ENCODE measurements around the gene TTC7B. TPM values are rescaled to one million over a fixed set of nuclear protein-coding genes. Genes with fewer than 3 reads are reported as not detected.
A peak's percentile ranks its signal among the peaks of the same experiment; 100 is the strongest.

Gene TTC7B
- total RNA-seq, 1 donor from 2014 or later, result 2.4 TPM

GRCh38 chr14:90698379-90698869, 117.8 kb downstream of the TTC7B start:
- DNase-seq, result no peak
- Mint-ChIP-seq H3K9me3 (no peaks in the 10 kb centered on the region), H3K4me3 (no peak overlapping the region), H3K27ac (no peak overlapping the region), H3K36me3 (ENCODE audit: low read depth) (no peaks in the 10 kb centered on the region), H3K4me1 (peaks cover 5% of the 10 kb centered on the region), H3K27me3 (no peaks in the 10 kb centered on the region)
- intact Hi-C loops (cut with micrococcal nuclease), result loop anchor here (5.0 to 10.0 kb wide), 3 partner anchors 41 to 164 kb away; no protein-coding TSS in a partner anchor

DNA sequence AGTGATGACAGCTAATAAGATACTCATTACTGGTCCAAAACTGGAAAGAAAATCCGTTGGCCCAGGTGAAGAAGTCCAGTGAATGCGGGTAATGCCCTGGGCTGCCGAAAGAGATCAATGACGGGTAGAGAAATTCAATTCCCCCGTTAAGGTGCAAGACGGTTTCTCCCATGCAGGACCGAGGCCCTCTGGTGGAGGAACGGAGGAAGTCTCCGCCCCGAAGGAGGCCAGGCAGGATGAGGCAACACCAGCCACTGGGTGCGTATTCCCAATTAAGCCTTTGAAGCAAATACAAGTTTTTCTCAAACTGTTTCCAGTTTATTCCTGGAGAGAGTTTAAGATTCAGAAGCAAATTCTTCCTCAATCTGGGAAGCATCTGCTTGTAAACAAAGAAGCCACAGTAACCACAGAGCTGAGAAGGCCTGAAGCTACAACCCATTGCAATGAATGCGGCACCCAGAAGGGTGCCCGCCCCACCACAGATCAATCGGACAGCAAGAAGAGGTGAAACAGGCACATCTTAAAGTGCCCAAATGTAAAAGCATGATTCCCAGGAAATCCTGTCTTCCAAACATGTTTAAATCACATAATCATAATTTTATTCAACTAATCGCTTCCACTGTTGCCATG, 118.5 kb downstream of the TTC7B start:
- intact Hi-C loops (cut with micrococcal nuclease), result loop anchor here (1.0 to 10.0 kb wide), 5 partner anchors 40 to 397 kb away; no protein-coding TSS in a partner anchor
- Mint-ChIP-seq H3K27ac (no peak overlapping the region), H3K27me3 (no peaks in the 10 kb centered on the region), H3K9me3 (no peaks in the 10 kb centered on the region), H3K4me3 (no peak overlapping the region), H3K36me3 (ENCODE audit: low read depth) (no peaks in the 10 kb centered on the region), H3K4me1 (peaks cover 5% of the 10 kb centered on the region)
- DNase-seq, result peak; percentile 92

- Mint-ChIP-seq H3K4me1 (peaks cover 5% of the 10 kb centered on the region), H3K36me3 (ENCODE audit: low read depth) (no peaks in the 10 kb centered on the region), H3K27ac (no peak overlapping the region), H3K4me3 (no peak overlapping the region), H3K9me3 (no peaks in the 10 kb centered on the region), H3K27me3 (no peaks in the 10 kb centered on the region)
- intact Hi-C loops (cut with micrococcal nuclease), result loop anchor here (1.0 to 10.0 kb wide), 5 partner anchors 40 to 396 kb away; no protein-coding TSS in a partner anchor
- DNase-seq, result no peak
Observed at GRCh38 chr14:90697132-90697531, 119.1 kb downstream of the TTC7B start.

DNA sequence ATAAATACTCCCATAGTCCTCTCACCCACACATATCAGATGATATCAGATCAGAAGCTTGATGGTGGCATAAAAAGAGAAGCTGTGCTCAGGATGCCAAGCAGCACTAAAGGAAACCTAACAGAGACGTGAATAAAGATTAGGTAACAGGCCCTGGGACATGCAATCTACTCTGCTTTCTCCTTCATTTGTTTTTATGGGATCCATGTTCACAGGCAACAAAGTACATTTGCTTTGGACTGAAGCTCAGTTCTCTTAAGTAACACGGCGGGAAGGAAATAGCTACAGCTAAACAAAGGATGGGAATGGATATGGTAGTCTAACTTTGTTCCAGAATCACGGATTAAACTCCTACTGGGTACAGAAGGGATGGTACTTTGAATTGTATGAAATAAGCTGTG, 119.5 kb downstream of the TTC7B start:
- Mint-ChIP-seq H3K4me3 (no peak overlapping the region), H3K9me3 (no peaks in the 10 kb centered on the region), H3K27me3 (no peaks in the 10 kb centered on the region), H3K4me1 (peaks cover 5% of the 10 kb centered on the region), H3K36me3 (ENCODE audit: low read depth) (no peaks in the 10 kb centered on the region), H3K27ac (no peak overlapping the region)
- DNase-seq, result no peak
- intact Hi-C loops (cut with micrococcal nuclease), result loop anchor here (1.0 to 10.0 kb wide), 6 partner anchors 39 to 396 kb away; no protein-coding TSS in a partner anchor

DNA sequence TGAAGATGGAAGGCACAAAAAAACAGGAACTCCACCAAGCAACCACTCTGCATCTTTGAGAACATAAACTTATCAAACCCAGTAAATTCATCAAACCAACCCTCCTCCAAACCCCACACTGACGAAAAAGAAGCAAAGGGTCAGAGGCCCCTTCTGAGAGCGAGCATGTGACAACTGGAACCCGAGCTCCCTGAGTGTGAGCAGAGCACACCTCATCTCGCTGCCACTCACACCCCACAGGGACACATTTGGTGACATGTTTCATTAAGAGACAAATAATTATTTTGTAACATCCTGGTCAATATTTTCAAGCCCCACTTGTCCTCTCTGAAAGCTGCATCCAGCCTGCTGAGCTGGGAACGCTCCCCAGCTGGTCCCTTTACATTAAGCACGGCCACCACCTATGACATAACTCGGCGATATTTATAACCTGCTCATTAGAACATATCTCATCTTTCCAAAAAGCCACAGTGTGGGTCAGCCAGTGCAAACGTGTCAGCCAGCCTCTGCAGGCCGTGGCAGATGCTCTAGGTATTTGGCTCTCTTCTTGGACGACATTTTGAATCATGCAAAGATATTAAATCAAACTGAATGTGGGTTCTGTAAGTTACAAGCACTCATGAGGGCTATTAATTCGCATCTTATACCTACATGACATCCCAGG, 120.1 kb downstream of the TTC7B start:
- no peak for DNase-seq
- intact Hi-C loops (cut with micrococcal nuclease), result loop anchor here (1.0 to 10.0 kb wide), 5 partner anchors 39 to 395 kb away; no protein-coding TSS in a partner anchor
- Mint-ChIP-seq H3K27ac (no peak overlapping the region), H3K4me3 (no peak overlapping the region), H3K36me3 (ENCODE audit: low read depth) (no peaks in the 10 kb centered on the region), H3K9me3 (no peaks in the 10 kb centered on the region), H3K27me3 (no peaks in the 10 kb centered on the region), H3K4me1 (peaks cover 4% of the 10 kb centered on the region)

GRCh38 chr14:90693413-90693812, 122.8 kb downstream of the TTC7B start:
- intact Hi-C loops (cut with micrococcal nuclease), result loop anchor here (10.0 kb wide), 2 partner anchors 89 to 159 kb away; no protein-coding TSS in a partner anchor
- no peak overlapping the region for H3K4me3 Mint-ChIP-seq
- H3K9me3 Mint-ChIP-seq, result no peaks in the 10 kb centered on the region
- H3K27ac Mint-ChIP-seq, result no peak overlapping the region
- peaks cover 9% of the 10 kb centered on the region for H3K27me3 Mint-ChIP-seq
- H3K4me1 Mint-ChIP-seq, result peaks cover 2% of the 10 kb centered on the region
- DNase-seq, result peak; percentile 44
- H3K36me3 Mint-ChIP-seq (ENCODE audit: low read depth), result no peaks in the 10 kb centered on the region

DNA sequence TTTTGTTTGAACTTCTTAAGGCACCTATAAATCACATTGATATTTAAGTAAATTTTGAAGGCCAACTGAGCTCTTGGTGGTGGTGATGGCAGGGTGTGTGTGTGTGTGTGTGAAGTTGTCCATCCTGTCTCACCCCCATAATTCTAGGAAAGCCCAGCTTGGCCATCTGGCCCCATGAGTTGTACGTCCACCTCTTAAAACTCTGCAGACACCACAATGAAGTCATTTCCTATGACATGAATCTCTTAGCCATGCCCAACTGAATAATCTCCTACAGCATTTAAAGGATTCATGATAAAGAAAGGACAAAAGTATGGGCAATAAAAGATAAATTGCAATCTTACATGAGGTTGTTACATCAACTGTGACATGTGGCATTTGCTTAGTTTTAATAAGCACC, 123.4 kb downstream of the TTC7B start:
- Mint-ChIP-seq H3K9me3 (no peaks in the 10 kb centered on the region), H3K4me1 (peaks cover 2% of the 10 kb centered on the region), H3K4me3 (no peak overlapping the region), H3K27ac (no peak overlapping the region), H3K27me3 (peaks cover 9% of the 10 kb centered on the region), H3K36me3 (ENCODE audit: low read depth) (no peaks in the 10 kb centered on the region)
- peak; percentile 33 for DNase-seq
- intact Hi-C loops (cut with micrococcal nuclease), result loop anchor here (10.0 kb wide), 2 partner anchors 88 to 158 kb away; no protein-coding TSS in a partner anchor

GRCh38 chr14:90692061-90692460, 124.2 kb downstream of the TTC7B start:
- Mint-ChIP-seq H3K4me1 (peaks cover 2% of the 10 kb centered on the region), H3K9me3 (no peaks in the 10 kb centered on the region), H3K27ac (no peak overlapping the region), H3K4me3 (no peak overlapping the region), H3K36me3 (ENCODE audit: low read depth) (no peaks in the 10 kb centered on the region), H3K27me3 (peaks cover 13% of the 10 kb centered on the region)
- intact Hi-C loops (cut with micrococcal nuclease), result loop anchor here (10.0 kb wide), 2 partner anchors 87 to 157 kb away; no protein-coding TSS in a partner anchor
- DNase-seq, result no peak

GRCh38 chr14:90691627-90692026, 124.6 kb downstream of the TTC7B start:
- Mint-ChIP-seq H3K27me3 (peaks cover 13% of the 10 kb centered on the region), H3K27ac (no peak overlapping the region), H3K9me3 (no peaks in the 10 kb centered on the region), H3K4me3 (no peak overlapping the region), H3K4me1 (no peaks in the 10 kb centered on the region), H3K36me3 (ENCODE audit: low read depth) (no peaks in the 10 kb centered on the region)
- no peak for DNase-seq
- intact Hi-C loops (cut with micrococcal nuclease), result loop anchor here (10.0 kb wide), 2 partner anchors 87 to 157 kb away; no protein-coding TSS in a partner anchor

- peaks cover 21% of the 10 kb centered on the region for H3K27me3 Mint-ChIP-seq
- no peak overlapping the region for H3K27ac Mint-ChIP-seq
- H3K4me3 Mint-ChIP-seq, result no peak overlapping the region
- DNase-seq, result peak; percentile 15
- H3K9me3 Mint-ChIP-seq, result no peaks in the 10 kb centered on the region
- intact Hi-C loops (cut with micrococcal nuclease), result no loop called here
- no peaks in the 10 kb centered on the region for H3K4me1 Mint-ChIP-seq
- no peaks in the 10 kb centered on the region for H3K36me3 Mint-ChIP-seq (ENCODE audit: low read depth)
Observed at GRCh38 chr14:90687680-90688079, 128.6 kb downstream of the TTC7B start.

- Mint-ChIP-seq H3K36me3 (ENCODE audit: low read depth) (no peaks in the 10 kb centered on the region), H3K4me3 (no peak overlapping the region), H3K27ac (no peak overlapping the region), H3K27me3 (peaks cover 11% of the 10 kb centered on the region), H3K9me3 (no peaks in the 10 kb centered on the region), H3K4me1 (peaks cover 16% of the 10 kb centered on the region)
- intact Hi-C loops (cut with micrococcal nuclease), result no loop called here
- no peak for DNase-seq
Observed at GRCh38 chr14:90682615-90683014, 133.6 kb downstream of the TTC7B start.

GRCh38 chr14:90681929-90682328, 134.3 kb downstream of the TTC7B start:
- Mint-ChIP-seq H3K27me3 (peaks cover 7% of the 10 kb centered on the region), H3K36me3 (ENCODE audit: low read depth) (no peaks in the 10 kb centered on the region), H3K27ac (no peak overlapping the region), H3K9me3 (no peaks in the 10 kb centered on the region), H3K4me3 (no peak overlapping the region), H3K4me1 (peaks cover 23% of the 10 kb centered on the region)
- intact Hi-C loops (cut with micrococcal nuclease), result no loop called here
- no peak for DNase-seq

- H3K27ac Mint-ChIP-seq, result no peak overlapping the region
Observed at GRCh38 chr14:90678846-90679362, 137.3 kb downstream of the TTC7B start.

GRCh38 chr14:90678420-90678819, 137.8 kb downstream of the TTC7B start:
- DNase-seq, result no peak
- no peaks in the 10 kb centered on the region for H3K9me3 Mint-ChIP-seq
- no peaks in the 10 kb centered on the region for H3K27me3 Mint-ChIP-seq
- intact Hi-C loops (cut with micrococcal nuclease), result loop anchor here (5.0 kb wide), 1 partner anchor 281 kb away; the partner anchor contains the start of gene CALM1
- peak overlapping the region; percentile 89 for H3K27ac Mint-ChIP-seq
- peaks cover 32% of the 10 kb centered on the region for H3K4me1 Mint-ChIP-seq
- H3K36me3 Mint-ChIP-seq (ENCODE audit: low read depth), result no peaks in the 10 kb centered on the region
- H3K4me3 Mint-ChIP-seq, result peak overlapping the region; percentile 65

More at GRCh38 chr14:90678846-90679362, 137.3 kb downstream of the TTC7B start:
- peak; percentile 54 for DNase-seq
- Mint-ChIP-seq H3K4me1 (peaks cover 32% of the 10 kb centered on the region), H3K9me3 (no peaks in the 10 kb centered on the region), H3K4me3 (no peak overlapping the region), H3K36me3 (ENCODE audit: low read depth) (no peaks in the 10 kb centered on the region), H3K27me3 (no peaks in the 10 kb centered on the region)
- intact Hi-C loops (cut with micrococcal nuclease), result loop anchor here (5.0 kb wide), 1 partner anchor 282 kb away; the partner anchor contains the start of gene CALM1
